K562 (cell line): ENCODE data around the gene ZC3H18. TPM values are rescaled to one million over a fixed set of nuclear protein-coding genes. Genes with fewer than 3 reads are reported as not detected.
A peak's percentile ranks its signal among the peaks of the same experiment; 100 is the strongest.

Experiments used
- ATAC-seq: fragments of 200-7000 bp; cut with Tn5 transposase; 3 replicates; pipeline ENCODE4 v1.9.1; 2020; ENCODE audit warnings: moderate library complexity
- BruUV-seq: library from RNA; stranded (reverse); fragments of 400-500 nt; replicated peaks from 2 replicates; lab custom pipeline; 2021; lab: Mats Ljungman, UMichigan
- CTCF ChIA-PET: fragments of 300-600 bp; formaldehyde crosslinking; extraction: SDS; loops from one replicate; lab custom pipeline; 2021; ENCODE audit warnings: low intra/inter-chr PET ratio; lab: Yijun Ruan, JAX
- POLR2A ChIA-PET: fragments of 300-600, 350-650 bp; sonication (Branson Sonifier 250); formaldehyde crosslinking; extraction: SDS; loops from one replicate; lab custom pipeline; 2021; ENCODE audit warnings: antibody characterized with exemption, inconsistent platforms; lab: Yijun Ruan, JAX
- DNase-seq, 4 experiments: peaks; one replicate each; pipeline versions ENCODE4 v3.0.0 to v3.0.0-alpha.2; 2011 to 2018; ENCODE audit warnings: low spot score in 3 of 4, mixed read lengths in 3 of 4; ENCODE audit errors: extremely low read depth in 1 of 4
- FAIRE-seq: peaks from 2 replicates; lab custom pipeline; 2011; peaks lifted over from hg19 to GRCh38; lab: Jason Lieb, UNC
- H2AFZ ChIP-seq: 2 replicates; pipeline ENCODE4 v1.6.0; 2011; ENCODE audit warnings: low read depth, low read length, control low read depth, inconsistent platforms
- H3K27ac ChIP-seq: fragments of 200-600 bp; 3 replicates; pipeline ENCODE4 v1.8.0; 2011; ENCODE audit warnings: low read depth, mild to moderate bottlenecking, control low read depth, inconsistent platforms, low read length, moderate library complexity, mixed read lengths; ENCODE audit errors: extremely low read depth
- H3K27me3 ChIP-seq, 2 experiments: fragments of 300-600 bp in 1 of 2; 2 replicates in 1 of 2; 3 replicates in 1 of 2; pipeline versions ENCODE4 v1.6.0 to v1.8.0; 2011; ENCODE audit warnings: inconsistent platforms in 2 of 2, low read length in 2 of 2, mild to moderate bottlenecking in 1 of 2, mixed read lengths in 1 of 2, moderate library complexity in 1 of 2; ENCODE audit not compliant: control insufficient read depth in 2 of 2, insufficient read depth in 2 of 2
- H3K36me3 ChIP-seq: fragments of 300-600 bp; 3 replicates; pipeline ENCODE4 v1.8.0; 2011; ENCODE audit warnings: mild to moderate bottlenecking, low read length, inconsistent platforms; ENCODE audit not compliant: control insufficient read depth, insufficient read depth
- H3K4me1 ChIP-seq, 2 experiments: fragments of 200-600 bp in 1 of 2; replicated peaks in 1 of 2; 2 replicates in 1 of 2; 3 replicates in 1 of 2; pipeline versions ENCODE4 v1.5.1 to v1.8.0; 2011; ENCODE audit warnings: inconsistent platforms in 2 of 2, low read length in 2 of 2, mild to moderate bottlenecking in 1 of 2, mixed read lengths in 1 of 2, moderate library complexity in 1 of 2; ENCODE audit not compliant: control insufficient read depth in 2 of 2, insufficient read depth in 2 of 2
- H3K4me2 ChIP-seq: 2 replicates; pipeline ENCODE4 v1.6.1; 2011; ENCODE audit warnings: low read length, control low read depth, inconsistent platforms, mixed read lengths; ENCODE audit not compliant: insufficient read depth
- H3K4me3 ChIP-seq: fragments of 200-600 bp; sonication (generic), shearing (Covaris generic); 2 replicates; pipeline ENCODE4 v1.5.1; 2016; ENCODE audit warnings: control low read depth, inconsistent platforms
- H3K79me2 ChIP-seq: fragments of 200-600 bp; 3 replicates; pipeline ENCODE4 v1.8.0; 2011; ENCODE audit warnings: low read length, inconsistent platforms; ENCODE audit not compliant: control insufficient read depth, insufficient read depth
- H3K9ac ChIP-seq, 2 experiments: 2 replicates each; pipeline versions ENCODE4 v1.6.0 to v1.6.1; 2011; ENCODE audit warnings: low read depth in 2 of 2, low read length in 2 of 2, control low read depth in 1 of 2, inconsistent platforms in 1 of 2, mild to moderate bottlenecking in 1 of 2, mixed read lengths in 1 of 2; ENCODE audit not compliant: insufficient read depth in 1 of 2
- H3K9me1 ChIP-seq: one replicate; pipeline ENCODE4 v1.6.0; 2011; ENCODE audit warnings: inconsistent platforms, mild to moderate bottlenecking, low read length, moderate library complexity; ENCODE audit not compliant: control insufficient read depth, insufficient read depth
- H3K9me3 ChIP-seq: replicated peaks from 2 replicates; pipeline ENCODE4 v1.5.1; 2011; ENCODE audit warnings: low read depth, low read length, inconsistent platforms; ENCODE audit not compliant: control insufficient read depth, insufficient read depth
- H4K20me1 ChIP-seq: replicated peaks from 2 replicates; pipeline ENCODE4 v1.6.1; 2011; ENCODE audit warnings: low read length, inconsistent platforms, mixed read lengths; ENCODE audit not compliant: control insufficient read depth, insufficient read depth
- BRCA1 ChIP-seq, 2 experiments: fragments of 450-650 bp in 1 of 2; sonication (generic) in 1 of 2; formaldehyde crosslinking in 1 of 2; IDR thresholded peaks; 2 replicates each; pipeline versions ENCODE4 v1.5.0 to v1.6.1; 2017 to 2020; ENCODE audit warnings: mild to moderate bottlenecking in 1 of 2, missing genetic modification reagents in 1 of 2
- BRF1 ChIP-seq: IDR thresholded peaks from 3 replicates; pipeline ENCODE4 v1.6.1; 2011; ENCODE audit warnings: borderline replicate concordance, mild to moderate bottlenecking; ENCODE audit not compliant: insufficient read length; ENCODE audit errors: extremely low read depth
- CHAMP1 ChIP-seq: fragments of 450-650 bp; IDR thresholded peaks from 2 replicates; pipeline ENCODE4 v1.6.1; 2016; ENCODE audit warnings: mild to moderate bottlenecking
- FOXK1 ChIP-seq: sonication (generic); formaldehyde crosslinking; IDR thresholded peaks from 2 replicates; pipeline ENCODE4 v1.8.0; 2022; ENCODE audit warnings: missing genetic modification reagents, mild to moderate bottlenecking, borderline replicate concordance
- IFI16 ChIP-seq: fragments of 250-450 bp; sonication (Bioruptor Pico); IDR thresholded peaks from 2 replicates; pipeline ENCODE4 v2.1.2; 2022; ENCODE audit warnings: mild to moderate bottlenecking, inconsistent platforms
- MCM5 ChIP-seq: fragments of 450-650 bp; IDR thresholded peaks from 2 replicates; pipeline ENCODE4 v1.6.1; 2016; ENCODE audit warnings: low read depth
- MXI1 ChIP-seq: IDR thresholded peaks from 2 replicates; pipeline ENCODE4 v1.6.1; 2011; ENCODE audit warnings: low read depth, mild to moderate bottlenecking, improper control_type of control experiment, low read length
- RBBP5 ChIP-seq: fragments of 200-600 bp; sonication (generic); IDR thresholded peaks from 2 replicates; pipeline ENCODE4 v1.6.1; 2012; ENCODE audit warnings: borderline replicate concordance, mild to moderate bottlenecking, low read length, control low read depth, inconsistent platforms; ENCODE audit not compliant: insufficient read depth, poor library complexity, severe bottlenecking
- SLC30A9 ChIP-seq: fragments of 250-450 bp; sonication (Bioruptor Pico); IDR thresholded peaks from 2 replicates; pipeline ENCODE4 v1.8.0; 2022; ENCODE audit warnings: mild to moderate bottlenecking, moderate library complexity
- SNRNP70 ChIP-seq: fragments of 200-400 bp; formaldehyde crosslinking; optimal IDR thresholded peaks from 2 replicates; pipeline ENCODE3; 2017; ENCODE audit warnings: low read depth, low read length
- SRSF9 ChIP-seq: fragments of 200-400 bp; formaldehyde crosslinking; IDR thresholded peaks from 2 replicates; pipeline ENCODE4 v1.6.1; 2017; ENCODE audit warnings: low read depth, low read length, borderline replicate concordance
- ZBTB12 ChIP-seq: fragments of 250-450 bp; sonication (Bioruptor Pico); IDR thresholded peaks from 2 replicates; pipeline ENCODE4 v1.4.0; 2020
- ZBTB8A ChIP-seq: fragments of 450-650 bp; IDR thresholded peaks from 2 replicates; pipeline ENCODE4 v1.6.1; 2018; ENCODE audit warnings: mild to moderate bottlenecking, moderate library complexity; ENCODE audit not compliant: partially characterized antibody
- ZNF354B ChIP-seq: fragments of 250-450 bp; sonication (Bioruptor Pico); IDR thresholded peaks from 2 replicates; pipeline ENCODE4 v1.4.0; 2020
- WGBS: fragments of 100-300 bp; shearing (Covaris generic); methylation state at CpG from one replicate; pipeline ENCODE4 v1.1.6; 2016; ENCODE audit warnings: low coverage, mixed read lengths; ENCODE audit not compliant: insufficient coverage; ENCODE audit errors: missing lambda C conversion rate; 5-methylcytosine and 5-hydroxymethylcytosine counted together
- in situ Hi-C: fragments of 300-500 bp; cut with MboI; formaldehyde crosslinking; loops from 4 replicates; pipeline ENCODE4 v1.15.0; 2018; ENCODE audit warnings: inconsistent platforms, mixed read lengths
- intact Hi-C: fragments of 100-400 bp; cut with micrococcal nuclease; formaldehyde crosslinking; loops from 2 replicates; pipeline ENCODE4 v1.14.2; 2022
- polyA plus RNA-seq, 8 experiments: library from polyadenylated mRNA; depleted of rRNA in 4 of 8; stranded (reverse) in 5 of 8; unstranded in 3 of 8; fragments of >200 nt; fragmentation: Nextera tagmentation in 2 of 8; fragmentation: Illumina TruSeq in 1 of 8; extraction: Ambion mirVana in 2 of 8; extraction: Trizol in 1 of 8; gene quantifications; 2 replicates each; pipeline versions ENCODE4 v1.2.1 to v1.2.3, GENCODE V29; 2011 to 2014; ENCODE audit warnings: inconsistent platforms in 1 of 8, missing spikeins in 1 of 8
- total RNA-seq, 7 experiments: library from RNA; depleted of rRNA in 6 of 7; stranded (reverse); fragments of >200 nt in 6 of 7; fragmentation: Illumina TruSeq in 2 of 7; extraction: Trizol in 2 of 7; gene quantifications; 2 replicates each; pipeline versions ENCODE4 v1.2.1 to v1.2.3, GENCODE V29; 2011 to 2021; ENCODE audit warnings: low replicate concordance in 1 of 7
- TF ChIP-seq, protein P1 (sequence below), 2 experiments: fragments of 250-450 bp in 1 of 2; fragments of 450-650 bp in 1 of 2; sonication (Bioruptor Pico) in 1 of 2; IDR thresholded peaks; 2 replicates each; pipeline versions ENCODE4 v1.6.1 to v1.8.0; 2016 to 2021; ENCODE audit warnings: mild to moderate bottlenecking in 2 of 2, moderate library complexity in 2 of 2, missing compliant biosample characterization in 1 of 2, missing genetic modification characterization in 1 of 2

The ZC3H18 gene
- total and polyA plus RNA-seq, 9 of the 15 experiments (the other 6 are each of a cell fraction or from before 2014, with no cell fraction given) = 1.7 to 88.7 (median 26.9) TPM

DNA sequence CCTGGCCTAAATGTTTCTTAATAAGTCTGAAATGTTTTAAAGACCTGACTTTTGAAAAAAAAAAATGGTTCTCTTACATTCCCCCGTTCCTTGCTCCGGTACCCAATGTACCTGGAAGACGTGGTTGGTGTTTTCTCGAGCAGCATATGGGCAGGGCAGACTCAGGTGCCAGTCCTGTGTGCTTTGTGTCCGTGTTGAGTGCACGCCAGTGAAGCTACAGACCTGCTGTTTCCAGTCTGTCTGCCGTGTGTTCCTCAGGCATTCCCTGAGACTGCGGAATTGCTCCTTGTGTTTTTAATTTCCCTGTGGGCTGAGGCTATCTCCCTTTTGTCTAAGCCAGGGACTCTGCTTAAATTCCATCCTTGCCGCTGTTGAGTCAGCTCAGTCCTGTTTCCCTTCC, 56.4 kb downstream of the ZC3H18 start:
- Histone ChIP-seq H2AFZ (no peak overlapping the region), H3K79me2 (no peaks in the 10 kb centered on the region), H3K27me3 (no peaks in the 10 kb centered on the region), H3K9me1 (no peaks in the 10 kb centered on the region), H3K36me3 (peaks cover 97% of the 10 kb centered on the region), H3K4me1 (peaks cover 10 to 44% of the 10 kb centered on the region in 2 experiments; a peak in 4 of 5 replicates), H4K20me1 (0 out of 2 replicates have a peak, but pooled peaks cover 6% of the 10 kb centered on the region), H3K9ac (0 out of 4 replicates have a peak overlapping the region, but pooled peaks of 1 of the 2 experiments have one; percentile 56), H3K4me2 (no peak overlapping the region), H3K9me3 (no peaks in the 10 kb centered on the region), H3K4me3 (no peak overlapping the region), H3K27ac (no peak overlapping the region)
- POLR2A ChIA-PET = interaction anchor here (1.3 to 1.4 kb wide), 2 partner anchors 10 to 11 kb away, joined by 4 to 7 read pairs; no protein-coding TSS in a partner anchor
- BruUV-seq = TSS peak; percentile 19
- in situ Hi-C loops = no loop called here
- no peak for FAIRE-seq
- intact Hi-C loops = loop anchor here (5.0 kb wide), 1 partner anchor 61 kb away; the partner anchor contains the start of gene SNAI3
- ATAC-seq = no peak
- CTCF ChIA-PET = no interaction called here
- 94% methylated on average over 9 of the region's 9 CpGs for WGBS
- DNase-seq = no peak
- TF ChIP-seq SLC30A9 (CRISPR knock-in tag) (no peak), SNRNP70 (no peak), ZBTB12 (CRISPR knock-in tag) (no peak), ZBTB8A (no peak), ZNF354B (no peak), SRSF9 (no peak), CHAMP1 (no peak), MCM5 (no peak), MXI1 (no peak), FOXK1 (CRISPR knock-in tag) (no peak), RBBP5 (no peak), BRF1 (no peak), BRCA1 (IDR thresholded peaks at IDR 0.05) (no peak), BRCA1 (CRISPR knock-in tag; IDR thresholded peaks at IDR 0.05) (no peak), IFI16 (CRISPR knock-in tag) (no peak)
- TF ChIP-seq, protein P1, sequence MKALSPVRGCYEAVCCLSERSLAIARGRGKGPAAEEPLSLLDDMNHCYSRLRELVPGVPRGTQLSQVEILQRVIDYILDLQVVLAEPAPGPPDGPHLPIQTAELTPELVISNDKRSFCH (CRISPR knock-in tag; IDR thresholded peaks at IDR 0.05) = no peak
- TF ChIP-seq, protein P1 (tag; IDR thresholded peaks at IDR 0.05) = no peak
